HPDE6-E6E7 (cell line): ENCODE data around the gene TUBB8.
A peak's percentile ranks its signal among the peaks of the same experiment; 100 is the strongest.
"Not testable (repeated sequence)": the region's sequence is repeated elsewhere in the genome, so short reads cannot be mapped to it uniquely, and the experiment has no call there.

Experiments
- DNase-seq: peaks from one replicate; pipeline ENCODE4 v3.0.0; 2011; ENCODE audit warnings: missing footprints; ENCODE audit errors: extremely low spot score

The TUBB8 gene

GRCh38 chr10:48996-49395, at the start of gene TUBB8:
TUBB8 (minus strand) TSS chr10:49296; CDS start chr10:49238, 58 bp downstream.
- no peak for DNase-seq

DNA sequence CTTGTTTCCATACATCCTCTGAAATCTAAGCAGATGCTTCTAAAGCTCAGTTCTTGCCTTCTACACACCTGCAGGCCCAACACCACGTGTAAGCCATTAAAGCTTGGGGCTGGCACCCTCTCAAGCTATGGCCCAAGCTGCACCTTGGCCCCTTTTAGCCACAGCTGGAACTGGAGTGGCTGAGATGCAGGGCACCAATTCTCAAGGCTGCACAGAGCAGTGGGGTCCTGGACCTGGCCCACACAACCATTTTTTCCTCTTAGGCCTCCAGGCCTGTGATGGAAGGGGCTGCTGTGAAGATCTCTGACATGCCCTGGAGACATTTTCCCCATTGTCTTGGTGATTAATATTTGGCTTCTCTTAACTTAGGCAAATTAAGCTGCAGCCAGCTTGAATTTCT, 47.4 kb upstream of the TUBB8 start:
- DNase-seq, result no peak

DNA sequence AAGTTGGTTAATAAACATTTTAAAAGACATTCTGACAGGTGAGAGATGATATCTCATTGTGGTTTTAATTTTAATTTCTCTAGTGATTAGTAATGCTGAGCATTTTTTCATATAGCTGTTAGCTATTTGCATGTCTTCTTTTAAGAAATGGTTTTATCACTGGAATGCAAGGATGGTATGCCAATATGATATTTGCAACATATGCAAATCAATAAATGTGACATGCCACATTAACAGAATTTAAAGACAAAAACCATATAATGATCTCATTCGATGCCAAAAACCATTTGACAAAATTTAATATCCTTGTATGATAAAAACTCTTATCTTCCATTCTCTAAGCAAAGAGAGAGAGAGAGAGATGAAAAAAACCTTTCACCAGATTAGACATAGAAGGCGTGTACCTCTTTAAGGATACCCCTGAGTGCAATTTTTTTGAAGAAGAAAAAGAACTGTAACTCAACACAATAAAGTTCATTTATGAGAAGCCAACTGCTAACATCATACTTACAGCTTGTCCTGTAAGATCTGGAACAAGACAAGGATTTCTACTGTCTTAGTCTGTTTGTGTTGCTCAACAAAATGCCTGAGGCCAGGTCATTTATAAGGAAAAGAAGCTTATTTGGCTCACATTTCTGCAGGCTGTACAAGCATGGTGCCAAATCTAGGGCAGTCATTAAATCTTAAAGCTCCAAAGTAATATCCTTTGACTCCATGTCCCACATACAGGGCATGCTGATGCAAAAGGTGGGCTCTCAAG, 46.4 kb upstream of the TUBB8 start:
- no peak for DNase-seq

GRCh38 chr10:94613-95012, 45.5 kb upstream of the TUBB8 start:
- no peak for DNase-seq

DNA sequence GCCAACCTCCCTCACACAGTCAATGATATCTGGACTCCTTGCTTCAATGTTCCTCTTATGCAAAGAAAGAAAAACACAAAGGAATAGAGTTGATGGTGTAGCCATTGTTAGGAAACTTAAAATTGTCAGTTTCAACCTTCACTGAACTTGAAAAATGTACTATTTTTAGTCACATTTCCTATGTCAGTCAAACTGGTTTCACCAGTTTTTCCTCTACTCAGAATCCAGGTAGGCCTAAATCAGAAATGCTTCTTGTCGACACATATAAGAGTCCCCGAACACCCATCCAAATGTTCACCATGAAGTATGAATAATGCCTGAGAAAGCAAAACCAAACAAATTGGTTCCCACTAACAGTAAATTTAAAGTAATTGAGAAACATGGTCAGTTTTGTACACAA, 43.8 kb upstream of the TUBB8 start:
- DNase-seq, result peak; percentile 7

GRCh38 chr10:92153-92552, 43.1 kb upstream of the TUBB8 start:
- no peak for DNase-seq

DNA sequence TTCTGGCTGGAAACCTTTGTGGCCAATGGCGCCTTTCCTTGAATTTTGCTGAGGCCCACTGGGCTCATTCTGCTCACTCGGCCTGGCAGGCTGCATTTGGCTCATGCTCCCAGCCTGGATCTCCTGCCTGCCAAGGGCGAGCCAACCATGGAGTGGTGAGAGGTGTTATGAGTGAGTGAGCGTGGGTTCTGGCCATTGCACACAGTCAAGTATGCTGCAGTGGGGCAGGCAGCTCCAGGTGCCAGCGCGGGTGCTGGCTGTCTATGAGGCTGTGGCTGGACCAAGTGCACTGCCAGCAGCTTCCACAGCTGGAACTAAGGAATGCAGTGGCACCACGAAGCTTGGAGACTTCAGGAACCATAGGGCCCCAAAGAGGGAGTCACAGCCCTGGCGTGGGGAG, 42.2 kb upstream of the TUBB8 start:
- DNase-seq, result no peak

- DNase-seq, result no peak
Measured at GRCh38 chr10:90161-90560, 41.1 kb upstream of the TUBB8 start.

- no peak for DNase-seq
Measured at GRCh38 chr10:89248-89647, 40.2 kb upstream of the TUBB8 start.

- no peak for DNase-seq
Measured at GRCh38 chr10:88253-88652, 39.2 kb upstream of the TUBB8 start.

GRCh38 chr10:87177-88080, 38.3 kb upstream of the TUBB8 start:
- DNase-seq, result no peak

DNA sequence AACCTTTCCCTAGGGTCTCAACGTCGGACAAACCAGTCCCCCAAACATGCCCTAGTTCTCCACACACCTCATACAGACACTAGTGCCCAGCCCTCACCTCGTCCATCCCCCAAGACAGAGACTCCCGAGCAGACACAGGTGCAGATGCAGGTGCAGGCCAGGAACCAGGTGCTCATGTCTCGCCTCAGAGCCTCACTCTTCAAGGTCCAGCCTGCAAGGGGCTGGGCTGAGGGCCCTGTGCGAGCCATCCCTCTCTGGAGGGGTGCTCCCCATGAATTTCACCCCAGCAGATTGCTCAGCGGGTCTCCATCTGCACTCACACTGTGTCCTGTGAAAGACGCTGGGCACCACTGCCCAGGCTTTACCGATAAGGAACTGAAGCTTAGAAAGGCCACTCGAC, 36.9 kb upstream of the TUBB8 start:
- DNase-seq, result no peak

DNA sequence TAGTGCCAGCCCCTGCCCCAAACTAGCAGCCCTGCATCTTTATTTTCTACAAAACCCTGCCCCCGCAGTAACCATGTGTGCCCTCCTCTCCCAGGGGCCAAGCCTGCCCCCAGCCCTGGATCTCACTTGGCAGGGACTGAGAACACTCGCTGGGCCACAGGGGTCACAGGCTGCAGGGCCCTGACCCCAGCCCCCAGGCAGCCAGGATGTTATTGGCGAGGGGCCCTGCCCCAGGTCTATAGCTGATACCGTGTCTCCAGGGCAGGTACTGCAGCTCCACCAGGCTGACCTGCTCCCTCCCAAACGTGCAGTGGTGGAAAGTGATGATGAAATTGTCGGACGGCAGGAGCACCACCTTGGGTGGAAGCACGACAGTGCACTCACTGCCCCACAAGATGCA, 35.9 kb upstream of the TUBB8 start:
- no peak for DNase-seq

GRCh38 chr10:83930-84530, 34.9 kb upstream of the TUBB8 start:
- DNase-seq, result no peak

DNA sequence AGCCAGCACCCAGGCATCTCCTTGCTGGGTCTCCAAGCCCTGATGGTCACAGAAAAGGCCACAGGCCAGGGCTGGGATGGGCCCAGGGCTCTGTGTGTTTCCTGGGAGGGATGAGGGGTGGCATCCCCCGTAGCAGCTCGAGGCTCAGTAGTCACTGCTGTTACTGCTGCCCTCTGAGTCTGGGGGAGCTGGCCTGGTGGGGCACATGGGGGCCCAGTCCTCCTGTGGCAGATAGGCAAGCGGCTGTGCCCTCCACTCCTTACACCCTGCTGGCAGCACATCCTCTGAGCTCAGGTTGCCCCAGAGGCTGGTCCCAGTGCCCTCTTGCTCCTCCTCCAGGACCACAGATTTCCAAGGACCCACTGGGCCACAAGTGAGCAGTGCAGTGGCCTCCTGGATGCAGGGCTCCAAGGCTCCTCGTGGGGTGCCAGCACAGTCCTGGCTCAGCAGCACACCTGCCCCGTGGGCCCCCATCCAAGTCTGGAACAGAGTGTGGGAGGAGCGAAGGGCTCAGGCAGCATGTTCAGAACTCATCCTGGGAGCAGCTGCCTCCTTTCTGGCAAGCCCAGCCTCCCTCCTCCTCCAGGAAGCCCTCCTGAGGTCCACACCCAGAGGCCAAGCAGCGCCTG, 31.5 kb upstream of the TUBB8 start:
- no peak for DNase-seq

- DNase-seq, result no peak
Measured at GRCh38 chr10:79532-80215, 30.6 kb upstream of the TUBB8 start.

DNA sequence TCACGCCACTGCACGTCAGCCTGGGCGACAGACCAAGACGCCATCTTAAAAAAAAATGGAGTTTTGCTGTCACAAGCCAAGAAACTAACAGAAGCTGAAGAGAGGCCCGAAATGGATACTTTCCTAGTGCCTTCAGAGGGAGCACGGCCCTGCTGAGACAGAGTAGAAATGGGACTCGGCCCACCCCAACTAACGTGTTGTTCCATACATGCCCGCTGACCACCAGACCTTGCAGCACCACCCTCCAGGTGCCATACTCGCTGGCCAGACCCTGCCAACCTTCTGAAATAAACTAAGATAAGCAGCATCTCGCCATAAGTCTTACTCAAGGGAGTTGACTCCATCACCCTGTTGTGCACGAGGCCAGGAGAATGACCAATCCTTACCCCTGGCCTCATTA, 29.5 kb upstream of the TUBB8 start:
- DNase-seq, result no peak

DNA sequence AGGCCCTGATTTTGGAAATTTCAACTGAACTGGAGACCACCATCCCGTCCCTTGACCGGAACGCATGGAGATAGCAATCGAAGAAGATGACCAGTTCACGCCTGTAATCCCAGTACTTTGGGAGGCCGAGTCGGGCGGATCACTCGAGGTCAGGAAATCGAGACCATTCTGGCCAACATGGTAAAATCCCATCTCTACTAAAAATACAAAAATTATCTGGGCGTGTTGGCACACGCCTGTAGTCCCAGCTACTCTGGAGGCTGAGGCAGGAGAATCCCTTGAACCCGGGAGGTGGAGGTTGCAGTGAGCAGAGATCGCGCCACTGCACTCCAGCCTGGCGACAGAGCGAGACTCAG, 25.1 kb upstream of the TUBB8 start:
- DNase-seq, result not testable (repeated sequence)

GRCh38 chr10:73543-74265, 24.6 kb upstream of the TUBB8 start:
- not testable (repeated sequence) for DNase-seq

DNA sequence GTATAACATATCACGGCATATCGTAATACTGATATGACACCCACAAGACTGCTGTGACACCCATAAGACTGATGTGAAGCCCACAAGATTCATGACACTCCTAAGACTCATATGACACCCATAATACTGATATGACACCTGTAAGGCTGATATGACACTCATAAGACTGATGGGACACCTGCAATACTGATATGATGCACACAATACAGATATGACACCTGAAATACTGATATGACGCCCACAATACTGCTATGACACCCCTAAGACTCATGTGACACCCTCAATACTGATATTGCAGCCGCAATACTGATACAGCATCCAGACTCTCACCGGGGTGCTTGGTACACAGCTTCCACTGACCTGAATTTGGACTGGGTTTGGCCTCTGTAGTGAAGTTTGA, 19.1 kb upstream of the TUBB8 start:
- DNase-seq, result not testable (repeated sequence)

GRCh38 chr10:49926-50325, 830 bp upstream of the TUBB8 start:
- DNase-seq, result not testable (repeated sequence)
